Mammary epithelial cell (primary cell): ENCODE measurements around the gene ABCC5.

Source experiments
- CTCF ChIP-seq, 2 donors: IDR thresholded peaks in 1 of 2; conservative IDR thresholded peaks in 1 of 2; 2 replicates each; pipeline ENCODE4 v1.5.1; 2011 to 2012; ENCODE audit warnings: inconsistent platforms in 2 of 2, low read length in 2 of 2, mild to moderate bottlenecking in 2 of 2, control low read depth in 1 of 2, low read depth in 1 of 2; ENCODE audit not compliant: insufficient read depth in 1 of 2; ENCODE audit errors: extremely low read depth in 1 of 2
- EZH2 ChIP-seq: IDR thresholded peaks from 2 replicates; pipeline ENCODE4 v1.6.1; 2012; ENCODE audit warnings: low read length, inconsistent platforms, borderline replicate concordance

DNA sequence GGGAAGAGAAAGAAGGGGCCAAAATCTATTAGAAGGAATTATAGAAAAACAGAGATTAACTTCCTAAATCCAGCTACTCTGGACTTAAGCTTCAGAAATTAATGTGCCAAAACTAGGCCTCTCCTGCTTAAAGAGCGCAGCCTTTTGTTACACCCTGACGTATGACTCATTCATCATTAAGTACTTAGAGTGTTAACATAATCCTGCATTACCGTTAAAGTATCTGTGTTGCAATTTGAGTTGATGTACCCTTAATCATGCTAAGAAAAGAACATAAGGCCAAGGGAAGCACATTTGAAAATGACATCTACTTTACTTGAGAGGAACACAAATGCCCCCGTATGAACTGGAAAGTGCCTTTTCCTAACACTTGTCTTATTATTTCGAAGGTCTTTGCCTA lies 21.7 kb upstream of the ABCC5 start:
- TF ChIP-seq CTCF (conservative IDR thresholded peaks at IDR 0.05 in 1 of 2, IDR thresholded peaks at IDR 0.05 in 1 of 2; ENCODE audit: extremely low read depth in 1 of 2, insufficient read depth in 1 of 2, low read depth in 1 of 2, low read length in 2 of 2) (no peak), EZH2 (no peak)
